ENCODE measurements around the gene UNC80.

The UNC80 gene

GRCh38 chr2:209960676-209961630 is 189.3 kb downstream of the UNC80 start:
- Histone ChIP-seq H3K27ac (ENCODE audit: insufficient read depth in 1 of 2, low read depth in 1 of 2, low read length in 2 of 2, poor library complexity in 1 of 2, severe bottlenecking in 2 of 2) (no peak overlapping the region), H3K4me1 (ENCODE audit: control extremely low read depth in 1 of 4, control insufficient read depth in 4 of 4, insufficient read depth in 4 of 4, low read length in 3 of 4) (no peaks in the 10 kb centered on the region), H3K9me3 (ENCODE audit: control extremely low read depth in 1 of 5, control insufficient read depth in 4 of 5, insufficient read depth in 2 of 5, low read depth in 1 of 5, low read length in 4 of 5) (no peaks in the 10 kb centered on the region), H3K36me3 (ENCODE audit: control insufficient read depth in 4 of 4, insufficient read depth in 4 of 4, low read length in 3 of 4) (no peaks in the 10 kb centered on the region), H3K27me3 (replicated peaks in 2 of 5; ENCODE audit: control insufficient read depth in 4 of 5, insufficient read depth in 5 of 5, low read length in 4 of 5) (peaks cover 0 to 3% (median 0%) of the 10 kb centered on the region in 5 experiments), H3K4me3 (ENCODE audit: control insufficient read depth in 1 of 7, extremely low read depth in 1 of 7, insufficient read depth in 4 of 7, low read depth in 2 of 7, low read length in 6 of 7) (no peak overlapping the region)
- 0% methylated on average over 1 of the region's 4 CpGs for WGBS (ENCODE audit: insufficient coverage)
- DNase-seq: peak; percentile 54 to 68 (median 62)
- POLR2A ChIA-PET: no interaction called here
- CTCF ChIA-PET: interaction anchor here (0.6 to 1.4 kb wide), 10 partner anchors 10 to 1552 kb away, joined by 3 to 8 read pairs (median 3); no protein-coding TSS in a partner anchor

GRCh38 chr2:209965723-209966122 is 194.1 kb downstream of the UNC80 start:
- WGBS (ENCODE audit: insufficient coverage): no CpG with 5 or more reads among the region's 2 CpGs
- POLR2A ChIA-PET: no interaction called here
- CTCF ChIA-PET: interaction anchor here (0.7 to 1.7 kb wide), 2 partner anchors 231 to 234 kb away, joined by 3 to 5 read pairs; no protein-coding TSS in a partner anchor
- Histone ChIP-seq H3K9me3 (ENCODE audit: control extremely low read depth in 1 of 5, control insufficient read depth in 4 of 5, insufficient read depth in 2 of 5, low read depth in 1 of 5, low read length in 4 of 5) (no peaks in the 10 kb centered on the region), H3K36me3 (ENCODE audit: control insufficient read depth in 4 of 4, insufficient read depth in 4 of 4, low read length in 3 of 4) (no peaks in the 10 kb centered on the region), H3K4me1 (ENCODE audit: control extremely low read depth in 1 of 4, control insufficient read depth in 4 of 4, insufficient read depth in 4 of 4, low read length in 3 of 4) (no peaks in the 10 kb centered on the region), H3K27me3 (replicated peaks in 2 of 5; ENCODE audit: control insufficient read depth in 4 of 5, insufficient read depth in 5 of 5, low read length in 4 of 5) (no peaks in the 10 kb centered on the region), H3K4me3 (ENCODE audit: control insufficient read depth in 1 of 7, extremely low read depth in 1 of 7, insufficient read depth in 4 of 7, low read depth in 2 of 7, low read length in 6 of 7) (no peak overlapping the region), H3K27ac (ENCODE audit: insufficient read depth in 1 of 2, low read depth in 1 of 2, low read length in 2 of 2, poor library complexity in 1 of 2, severe bottlenecking in 2 of 2) (no peak overlapping the region)
- no peak for DNase-seq

GRCh38 chr2:209969692-209970091 is 198.1 kb downstream of the UNC80 start:
- Histone ChIP-seq H3K27ac (ENCODE audit: insufficient read depth in 1 of 2, low read depth in 1 of 2, low read length in 2 of 2, poor library complexity in 1 of 2, severe bottlenecking in 2 of 2) (no peak overlapping the region), H3K9me3 (ENCODE audit: control extremely low read depth in 1 of 5, control insufficient read depth in 4 of 5, insufficient read depth in 2 of 5, low read depth in 1 of 5, low read length in 4 of 5) (no peaks in the 10 kb centered on the region), H3K4me3 (ENCODE audit: control insufficient read depth in 1 of 7, extremely low read depth in 1 of 7, insufficient read depth in 4 of 7, low read depth in 2 of 7, low read length in 6 of 7) (no peak overlapping the region), H3K27me3 (replicated peaks in 2 of 5; ENCODE audit: control insufficient read depth in 4 of 5, insufficient read depth in 5 of 5, low read length in 4 of 5) (peaks cover 0 to 5% (median 0%) of the 10 kb centered on the region in 5 experiments), H3K4me1 (ENCODE audit: control extremely low read depth in 1 of 4, control insufficient read depth in 4 of 4, insufficient read depth in 4 of 4, low read length in 3 of 4) (no peaks in the 10 kb centered on the region), H3K36me3 (ENCODE audit: control insufficient read depth in 4 of 4, insufficient read depth in 4 of 4, low read length in 3 of 4) (no peaks in the 10 kb centered on the region)
- CTCF ChIA-PET: interaction anchor here (1.5 kb wide), 1 partner anchor 226 kb away, joined by 5 read pairs; no protein-coding TSS in a partner anchor
- WGBS (ENCODE audit: insufficient coverage): 86% methylated on average over 1 of the region's 4 CpGs
- DNase-seq: no peak
- POLR2A ChIA-PET: no interaction called here

- ChIA-PET CTCF (interaction anchor here (1.5 to 2.6 kb wide), 2 partner anchors 9 to 225 kb away, joined by 8 to 11 read pairs; no protein-coding TSS in a partner anchor), POLR2A (no interaction called here)
- Histone ChIP-seq H3K36me3 (ENCODE audit: control insufficient read depth in 4 of 4, insufficient read depth in 4 of 4, low read length in 3 of 4) (no peaks in the 10 kb centered on the region), H3K4me3 (ENCODE audit: control insufficient read depth in 1 of 7, extremely low read depth in 1 of 7, insufficient read depth in 4 of 7, low read depth in 2 of 7, low read length in 6 of 7) (no peak overlapping the region), H3K27me3 (replicated peaks in 2 of 5; ENCODE audit: control insufficient read depth in 4 of 5, insufficient read depth in 5 of 5, low read length in 4 of 5) (peaks cover 0 to 5% (median 0%) of the 10 kb centered on the region in 5 experiments), H3K9me3 (ENCODE audit: control extremely low read depth in 1 of 5, control insufficient read depth in 4 of 5, insufficient read depth in 2 of 5, low read depth in 1 of 5, low read length in 4 of 5) (no peaks in the 10 kb centered on the region), H3K4me1 (ENCODE audit: control extremely low read depth in 1 of 4, control insufficient read depth in 4 of 4, insufficient read depth in 4 of 4, low read length in 3 of 4) (no peaks in the 10 kb centered on the region), H3K27ac (ENCODE audit: insufficient read depth in 1 of 2, low read depth in 1 of 2, low read length in 2 of 2, poor library complexity in 1 of 2, severe bottlenecking in 2 of 2) (no peak overlapping the region)
- DNase-seq: no peak
- 100% methylated on average over 2 of the region's 2 CpGs for WGBS (ENCODE audit: insufficient coverage)
These were observed 198.6 kb downstream of the UNC80 start for GRCh38 chr2:209970271-209970670.

- Histone ChIP-seq H3K4me1 (ENCODE audit: control extremely low read depth in 1 of 4, control insufficient read depth in 4 of 4, insufficient read depth in 4 of 4, low read length in 3 of 4) (no peaks in the 10 kb centered on the region), H3K27ac (ENCODE audit: insufficient read depth in 1 of 2, low read depth in 1 of 2, low read length in 2 of 2, poor library complexity in 1 of 2, severe bottlenecking in 2 of 2) (no peak overlapping the region), H3K36me3 (ENCODE audit: control insufficient read depth in 4 of 4, insufficient read depth in 4 of 4, low read length in 3 of 4) (no peaks in the 10 kb centered on the region), H3K4me3 (ENCODE audit: control insufficient read depth in 1 of 7, extremely low read depth in 1 of 7, insufficient read depth in 4 of 7, low read depth in 2 of 7, low read length in 6 of 7) (no peak overlapping the region), H3K27me3 (replicated peaks in 2 of 5; ENCODE audit: control insufficient read depth in 4 of 5, insufficient read depth in 5 of 5, low read length in 4 of 5) (peaks cover 0 to 5% (median 0%) of the 10 kb centered on the region in 5 experiments), H3K9me3 (ENCODE audit: control extremely low read depth in 1 of 5, control insufficient read depth in 4 of 5, insufficient read depth in 2 of 5, low read depth in 1 of 5, low read length in 4 of 5) (no peaks in the 10 kb centered on the region)
- 83% methylated on average over 2 of the region's 4 CpGs for WGBS (ENCODE audit: insufficient coverage)
- CTCF ChIA-PET: interaction anchor here (0.7 to 2.6 kb wide), 3 partner anchors 10 to 231 kb away, joined by 3 to 11 read pairs (median 8); no protein-coding TSS in a partner anchor
- POLR2A ChIA-PET: no interaction called here
- DNase-seq: no peak
These were observed 199.1 kb downstream of the UNC80 start for GRCh38 chr2:209970711-209971110.

- ChIA-PET CTCF (interaction anchor here (1.3 to 9.8 kb wide), 3 partner anchors 11 to 224 kb away, joined by 3 to 124 read pairs (median 4); no protein-coding TSS in a partner anchor), POLR2A (no interaction called here)
- no peak overlapping the region for H3K27ac ChIP-seq (ENCODE audit: insufficient read depth in 1 of 2, low read depth in 1 of 2, low read length in 2 of 2, poor library complexity in 1 of 2, severe bottlenecking in 2 of 2)
- no peak for DNase-seq
- no peak overlapping the region for H3K4me3 ChIP-seq (ENCODE audit: control insufficient read depth in 1 of 7, extremely low read depth in 1 of 7, insufficient read depth in 4 of 7, low read depth in 2 of 7, low read length in 6 of 7)
- WGBS (ENCODE audit: insufficient coverage): 0% methylated on average over 1 of the region's 1 CpG
- H3K4me1 ChIP-seq (ENCODE audit: control extremely low read depth in 1 of 4, control insufficient read depth in 4 of 4, insufficient read depth in 4 of 4, low read length in 3 of 4): no peaks in the 10 kb centered on the region
- no peaks in the 10 kb centered on the region for H3K9me3 ChIP-seq (ENCODE audit: control extremely low read depth in 1 of 5, control insufficient read depth in 4 of 5, insufficient read depth in 2 of 5, low read depth in 1 of 5, low read length in 4 of 5)
- H3K27me3 ChIP-seq (replicated peaks in 2 of 5; ENCODE audit: control insufficient read depth in 4 of 5, insufficient read depth in 5 of 5, low read length in 4 of 5): peaks cover 0 to 5% (median 0%) of the 10 kb centered on the region in 5 experiments
- H3K36me3 ChIP-seq (ENCODE audit: control insufficient read depth in 4 of 4, insufficient read depth in 4 of 4, low read length in 3 of 4): no peaks in the 10 kb centered on the region
These were observed 201.7 kb downstream of the UNC80 start for GRCh38 chr2:209973328-209973727.

GRCh38 chr2:209974576-209974975 is 202.9 kb downstream of the UNC80 start:
- CTCF ChIA-PET: interaction anchor here (1.6 to 9.8 kb wide), 2 partner anchors 12 to 223 kb away, joined by 4 to 124 read pairs; no protein-coding TSS in a partner anchor
- H3K9me3 ChIP-seq (ENCODE audit: control extremely low read depth in 1 of 5, control insufficient read depth in 4 of 5, insufficient read depth in 2 of 5, low read depth in 1 of 5, low read length in 4 of 5): no peaks in the 10 kb centered on the region
- no peak overlapping the region for H3K4me3 ChIP-seq (ENCODE audit: control insufficient read depth in 1 of 7, extremely low read depth in 1 of 7, insufficient read depth in 4 of 7, low read depth in 2 of 7, low read length in 6 of 7)
- H3K4me1 ChIP-seq (ENCODE audit: control extremely low read depth in 1 of 4, control insufficient read depth in 4 of 4, insufficient read depth in 4 of 4, low read length in 3 of 4): no peaks in the 10 kb centered on the region
- POLR2A ChIA-PET: no interaction called here
- H3K36me3 ChIP-seq (ENCODE audit: control insufficient read depth in 4 of 4, insufficient read depth in 4 of 4, low read length in 3 of 4): no peaks in the 10 kb centered on the region
- no peak overlapping the region for H3K27ac ChIP-seq (ENCODE audit: insufficient read depth in 1 of 2, low read depth in 1 of 2, low read length in 2 of 2, poor library complexity in 1 of 2, severe bottlenecking in 2 of 2)
- no peak for DNase-seq
- 82% methylated on average over 1 of the region's 1 CpG for WGBS (ENCODE audit: insufficient coverage)
- peaks cover 0 to 5% (median 0%) of the 10 kb centered on the region in 5 experiments for H3K27me3 ChIP-seq (replicated peaks in 2 of 5; ENCODE audit: control insufficient read depth in 4 of 5, insufficient read depth in 5 of 5, low read length in 4 of 5)

Data from common myeloid progenitor, CD34-positive (primary cell).